GM12878 (cell line): ENCODE measurements around the gene SH2D3A. TPM values are rescaled to one million over a fixed set of nuclear protein-coding genes. Genes with fewer than 3 reads are reported as not detected.

Experiments
- ATAC-seq: fragments of 200-7000 bp; cut with Tn5 transposase; 3 replicates; pipeline ENCODE4 v1.9.1; 2020; ENCODE audit warnings: mild to moderate bottlenecking, moderate library complexity
- BruUV-seq: library from RNA; stranded (reverse); fragments of 400-500 nt; replicated peaks from 2 replicates; lab custom pipeline; 2021; lab: Mats Ljungman, UMichigan
- CTCF ChIA-PET: fragments of 300-600 bp; sonication (Branson Sonifier 250); formaldehyde crosslinking; extraction: SDS; loops from one replicate; lab custom pipeline; 2021; ENCODE audit warnings: inconsistent platforms; lab: Yijun Ruan, JAX
- POLR2A ChIA-PET: fragments of 350-600 bp; formaldehyde crosslinking; extraction: SDS; loops from one replicate; lab custom pipeline; 2021; ENCODE audit warnings: inconsistent platforms; lab: Charles Lee
- RAD21 ChIA-PET: fragments of 300-600 bp; sonication (Branson Sonifier 250); formaldehyde crosslinking; loops from one replicate; lab custom pipeline; 2023; ENCODE audit warnings: antibody characterized with exemption; ENCODE audit not compliant: unreplicated experiment; lab: Charles Lee
- SMC1A ChIA-PET: fragments of 300-600 bp; sonication (Branson Sonifier 250); formaldehyde crosslinking; loops from one replicate; lab custom pipeline; 2023; ENCODE audit not compliant: unreplicated experiment, uncharacterized antibody; lab: Charles Lee
- DNase-seq: peaks from one replicate; pipeline ENCODE4 v3.0.0-alpha.2; 2011; ENCODE audit warnings: low read depth, low spot score
- FAIRE-seq: peaks from 3 replicates; lab custom pipeline; 2011; peaks lifted over from hg19 to GRCh38; lab: Jason Lieb, UNC
- H2AFZ ChIP-seq: 2 replicates; pipeline ENCODE4 v1.6.0; 2011; ENCODE audit warnings: low read depth, low read length, control low read depth; ENCODE audit not compliant: control insufficient read depth
- H3K27ac ChIP-seq: 2 replicates; pipeline ENCODE4 v1.5.1; 2011; ENCODE audit warnings: control low read depth; ENCODE audit not compliant: control insufficient read depth, insufficient read depth
- H3K27me3 ChIP-seq, 2 experiments: replicated peaks in 1 of 2; 2 replicates each; pipeline versions ENCODE4 v1.6.0 to v1.6.1; 2011; ENCODE audit warnings: low read length in 1 of 2; ENCODE audit not compliant: control insufficient read depth in 2 of 2, insufficient read depth in 2 of 2
- H3K36me3 ChIP-seq, 2 experiments: 2 replicates each; pipeline ENCODE4 v1.5.1; 2011; ENCODE audit warnings: low read length in 1 of 2; ENCODE audit not compliant: control insufficient read depth in 2 of 2, insufficient read depth in 2 of 2
- H3K4me1 ChIP-seq: 2 replicates; pipeline ENCODE4 v1.6.1; 2011; ENCODE audit warnings: mild to moderate bottlenecking, low read length, moderate library complexity, mixed read lengths; ENCODE audit not compliant: control insufficient read depth, insufficient read depth
- H3K4me2 ChIP-seq: 2 replicates; pipeline ENCODE4 v1.6.0; 2011; ENCODE audit warnings: control low read depth; ENCODE audit not compliant: control insufficient read depth, insufficient read depth
- H3K4me3 ChIP-seq: fragments of 200-600 bp; sonication (generic); 2 replicates; pipeline ENCODE4 v1.5.1; 2016
- H3K79me2 ChIP-seq: 2 replicates; pipeline ENCODE4 v1.6.0; 2011; ENCODE audit warnings: low read length; ENCODE audit not compliant: control insufficient read depth, insufficient read depth
- H3K9ac ChIP-seq: 2 replicates; pipeline ENCODE4 v1.8.0; 2011; ENCODE audit warnings: low read length, control low read depth, mixed read lengths; ENCODE audit not compliant: control insufficient read depth, insufficient read depth
- H3K9me3 ChIP-seq: replicated peaks from 3 replicates; pipeline ENCODE4 v1.5.1; 2011; ENCODE audit warnings: mild to moderate bottlenecking, low read length; ENCODE audit not compliant: control insufficient read depth, insufficient read depth
- H4K20me1 ChIP-seq: 2 replicates; pipeline ENCODE4 v1.6.0; 2011; ENCODE audit not compliant: control insufficient read depth, insufficient read depth
- BACH1 ChIP-seq: fragments of 450-650 bp; IDR thresholded peaks from 2 replicates; pipeline ENCODE4 v1.6.1; 2017; ENCODE audit warnings: mild to moderate bottlenecking, borderline replicate concordance
- CHD1 ChIP-seq: IDR thresholded peaks from 2 replicates; pipeline ENCODE4 v1.6.1; 2012; ENCODE audit warnings: low read depth, low read length, improper control_type of control experiment
- CHD4 ChIP-seq: fragments of 200-600 bp; sonication (generic); IDR thresholded peaks from 2 replicates; pipeline ENCODE4 v1.6.1; 2016; ENCODE audit warnings: mild to moderate bottlenecking
- CREB1 ChIP-seq: IDR thresholded peaks from 2 replicates; pipeline ENCODE4 v1.6.1; 2012; ENCODE audit warnings: low read depth, mild to moderate bottlenecking, inconsistent platforms
- E2F4 ChIP-seq: IDR thresholded peaks from 2 replicates; pipeline ENCODE4 v1.6.1; 2012; ENCODE audit warnings: low read depth, low read length, improper control_type of control experiment
- HCFC1 ChIP-seq: fragments of 150-350 bp; IDR thresholded peaks from 2 replicates; pipeline ENCODE4 v1.6.1; 2014; ENCODE audit warnings: low read length
- KLF5 ChIP-seq: fragments of 450-650 bp; IDR thresholded peaks from 2 replicates; pipeline ENCODE4 v1.6.1; 2014; ENCODE audit warnings: mild to moderate bottlenecking; ENCODE audit not compliant: partially characterized antibody
- RAD51 ChIP-seq: fragments of 450-650 bp; IDR thresholded peaks from 2 replicates; pipeline ENCODE4 v1.6.1; 2016; ENCODE audit warnings: moderate library complexity, mild to moderate bottlenecking, inconsistent platforms
- SMAD1 ChIP-seq: fragments of 450-650 bp; IDR thresholded peaks from 2 replicates; pipeline ENCODE4 v1.6.1; 2018; ENCODE audit warnings: mild to moderate bottlenecking, low read depth; ENCODE audit not compliant: partially characterized antibody
- SMAD5 ChIP-seq: IDR thresholded peaks from 2 replicates; pipeline ENCODE4 v1.6.1; 2016; ENCODE audit warnings: antibody characterized with exemption, low read depth
- SP1 ChIP-seq: IDR thresholded peaks from one replicate; pipeline ENCODE4 v1.6.1; 2011; ENCODE audit warnings: low read depth, low read length
- USF2 ChIP-seq: IDR thresholded peaks from 2 replicates; pipeline ENCODE4 v1.6.1; 2011; ENCODE audit warnings: low read depth, low read length, improper control_type of control experiment, borderline replicate concordance
- ZBTB40 ChIP-seq: fragments of 450-650 bp; IDR thresholded peaks from 2 replicates; pipeline ENCODE4 v1.6.1; 2016; ENCODE audit warnings: mild to moderate bottlenecking, moderate library complexity, borderline replicate concordance
- WGBS: methylation state at CpG from one replicate; pipeline ENCODE4 v1.1.6; 2016; ENCODE audit warnings: low lambda C conversion rate; ENCODE audit not compliant: insufficient replicate concordance, insufficient coverage; ENCODE audit errors: missing lambda C conversion rate; 5-methylcytosine and 5-hydroxymethylcytosine counted together
- in situ Hi-C: fragments of 300-500 bp; cut with MboI; formaldehyde crosslinking; loops from 9 replicates; pipeline ENCODE4 v1.14.3; 2018; ENCODE audit warnings: mixed read lengths
- intact Hi-C: fragments of 100-400 bp; cut with micrococcal nuclease; formaldehyde crosslinking; loops from one replicate; pipeline ENCODE4 v1.14.2; 2022; ENCODE audit not compliant: unreplicated experiment
- polyA plus RNA-seq, 11 experiments: library from polyadenylated mRNA; depleted of rRNA in 4 of 11; unstranded in 6 of 11; stranded (reverse) in 5 of 11; fragments of >200 nt; fragmentation: Nextera tagmentation in 4 of 11; fragmentation: Illumina TruSeq in 1 of 11; extraction: Ambion mirVana in 4 of 11; extraction: Trizol in 1 of 11; gene quantifications; 1 replicate in 1 of 11; 2 replicates in 10 of 11; pipeline versions ENCODE4 v1.2.1 to v1.2.3, GENCODE V29; 2011 to 2016; ENCODE audit warnings: inconsistent platforms in 2 of 11, missing spikeins in 2 of 11, low read depth in 1 of 11
- total RNA-seq, 4 experiments: library from RNA; depleted of rRNA in 3 of 4; stranded (reverse); fragments of >200 nt in 3 of 4; fragmentation: Illumina TruSeq in 1 of 4; extraction: Trizol in 1 of 4; gene quantifications; 2 replicates each; pipeline versions ENCODE4 v1.2.1 to v1.2.3, GENCODE V29; 2013 to 2021
- TF ChIP-seq, protein P1 (sequence below): fragments of 150-350 bp; IDR thresholded peaks from 2 replicates; pipeline ENCODE4 v1.6.1; 2014; ENCODE audit warnings: mild to moderate bottlenecking, low read depth, low read length
- TF ChIP-seq, protein P2 (sequence below), 3 experiments: IDR thresholded peaks in 2 of 3; conservative IDR thresholded peaks in 1 of 3; 2 replicates each; pipeline ENCODE4 v1.5.1; 2011; ENCODE audit warnings: low read depth in 3 of 3, low read length in 3 of 3, mild to moderate bottlenecking in 3 of 3, control low read depth in 2 of 3, moderate library complexity in 2 of 3, inconsistent platforms in 1 of 3, mixed read lengths in 1 of 3; ENCODE audit not compliant: control insufficient read depth in 2 of 3, insufficient read depth in 1 of 3; ENCODE audit errors: extremely low read depth in 1 of 3

The SH2D3A gene
- total and polyA plus RNA-seq, 10 of the 15 experiments (the other 5 are each of a cell fraction or from before 2014, with no cell fraction given) = 0.77 to 24.4 (median 9.5) TPM

- Histone ChIP-seq H3K9ac (no peak overlapping the region), H2AFZ (no peak overlapping the region), H3K4me3 (no peak overlapping the region), H3K36me3 (no peaks in the 10 kb centered on the region), H3K27ac (no peak overlapping the region), H3K79me2 (no peaks in the 10 kb centered on the region), H3K27me3 (no peaks in the 10 kb centered on the region), H3K4me1 (peaks cover 18% of the 10 kb centered on the region), H3K9me3 (no peaks in the 10 kb centered on the region), H4K20me1 (no peaks in the 10 kb centered on the region), H3K4me2 (no peak overlapping the region)
- POLR2A ChIA-PET = no interaction called here
- no peak for ATAC-seq
- no peak for FAIRE-seq
- CTCF ChIA-PET = no interaction called here
- no peak for DNase-seq
- WGBS = 55% methylated on average over 10 of the region's 10 CpGs
- RAD21 ChIA-PET = no interaction called here
- intact Hi-C loops = no loop called here
- SMC1A ChIA-PET = no interaction called here
- BruUV-seq = no TSS peak
- in situ Hi-C loops = no loop called here
- TF ChIP-seq SMAD1 = no peak
- no peak for TF ChIP-seq CREB1
- no peak for TF ChIP-seq KLF5
- TF ChIP-seq, protein P1, sequence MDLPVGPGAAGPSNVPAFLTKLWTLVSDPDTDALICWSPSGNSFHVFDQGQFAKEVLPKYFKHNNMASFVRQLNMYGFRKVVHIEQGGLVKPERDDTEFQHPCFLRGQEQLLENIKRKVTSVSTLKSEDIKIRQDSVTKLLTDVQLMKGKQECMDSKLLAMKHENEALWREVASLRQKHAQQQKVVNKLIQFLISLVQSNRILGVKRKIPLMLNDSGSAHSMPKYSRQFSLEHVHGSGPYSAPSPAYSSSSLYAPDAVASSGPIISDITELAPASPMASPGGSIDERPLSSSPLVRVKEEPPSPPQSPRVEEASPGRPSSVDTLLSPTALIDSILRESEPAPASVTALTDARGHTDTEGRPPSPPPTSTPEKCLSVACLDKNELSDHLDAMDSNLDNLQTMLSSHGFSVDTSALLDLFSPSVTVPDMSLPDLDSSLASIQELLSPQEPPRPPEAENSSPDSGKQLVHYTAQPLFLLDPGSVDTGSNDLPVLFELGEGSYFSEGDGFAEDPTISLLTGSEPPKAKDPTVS = no peak
- TF ChIP-seq CHD4 = 0 out of 2 replicates have a peak, but pooled peaks have one; percentile 13
- no peak for TF ChIP-seq USF2
- TF ChIP-seq, protein P2, sequence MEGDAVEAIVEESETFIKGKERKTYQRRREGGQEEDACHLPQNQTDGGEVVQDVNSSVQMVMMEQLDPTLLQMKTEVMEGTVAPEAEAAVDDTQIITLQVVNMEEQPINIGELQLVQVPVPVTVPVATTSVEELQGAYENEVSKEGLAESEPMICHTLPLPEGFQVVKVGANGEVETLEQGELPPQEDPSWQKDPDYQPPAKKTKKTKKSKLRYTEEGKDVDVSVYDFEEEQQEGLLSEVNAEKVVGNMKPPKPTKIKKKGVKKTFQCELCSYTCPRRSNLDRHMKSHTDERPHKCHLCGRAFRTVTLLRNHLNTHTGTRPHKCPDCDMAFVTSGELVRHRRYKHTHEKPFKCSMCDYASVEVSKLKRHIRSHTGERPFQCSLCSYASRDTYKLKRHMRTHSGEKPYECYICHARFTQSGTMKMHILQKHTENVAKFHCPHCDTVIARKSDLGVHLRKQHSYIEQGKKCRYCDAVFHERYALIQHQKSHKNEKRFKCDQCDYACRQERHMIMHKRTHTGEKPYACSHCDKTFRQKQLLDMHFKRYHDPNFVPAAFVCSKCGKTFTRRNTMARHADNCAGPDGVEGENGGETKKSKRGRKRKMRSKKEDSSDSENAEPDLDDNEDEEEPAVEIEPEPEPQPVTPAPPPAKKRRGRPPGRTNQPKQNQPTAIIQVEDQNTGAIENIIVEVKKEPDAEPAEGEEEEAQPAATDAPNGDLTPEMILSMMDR (IDR thresholded peaks at IDR 0.05 in 2 of 3, conservative IDR thresholded peaks at IDR 0.05 in 1 of 3; ENCODE audit: control insufficient read depth in 2 of 3, extremely low read depth in 1 of 3, insufficient read depth in 1 of 3, low read depth in 3 of 3, low read length in 3 of 3) = peak; percentile 6 to 14 (median 8); a peak in 1 of 6 replicates
- no peak for TF ChIP-seq SP1
- no peak for TF ChIP-seq BACH1
- no peak for TF ChIP-seq CHD1
- no peak for TF ChIP-seq HCFC1
- no peak for TF ChIP-seq E2F4
- TF ChIP-seq SMAD5 = no peak
- TF ChIP-seq ZBTB40 = no peak
- no peak for TF ChIP-seq RAD51
Observed at GRCh38 chr19:6717036-6717435, 50.2 kb downstream of the SH2D3A start.
